Sigmoid colon (tissue), 4 donors: ENCODE measurements around the gene MTMR3.

Source experiments
- CTCF ChIP-seq, 4 experiments: fragments of 450-650 bp in 3 of 4; fragments of 200-600 bp in 1 of 4; IDR thresholded peaks; one replicate each; pipeline ENCODE4 v1.5.1; 2016 to 2019; ENCODE audit warnings: antibody characterized with exemption in 4 of 4, mild to moderate bottlenecking in 3 of 4, moderate library complexity in 2 of 4
- EP300 ChIP-seq, 4 donors: sonication (generic); formaldehyde crosslinking; IDR thresholded peaks; one replicate each; pipeline ENCODE4 v1.6.1; 2017; ENCODE audit warnings: antibody characterized with exemption in 4 of 4
- POLR2A ChIP-seq, 2 donors: fragments of 450-650 bp; IDR thresholded peaks; one replicate each; pipeline ENCODE4 v1.6.1; 2016; ENCODE audit warnings: antibody characterized with exemption in 2 of 2, mild to moderate bottlenecking in 2 of 2, moderate library complexity in 2 of 2
- POLR2AphosphoS5 ChIP-seq, 4 donors: sonication (generic); formaldehyde crosslinking; IDR thresholded peaks; one replicate each; pipeline ENCODE4 v1.6.1; 2017; ENCODE audit warnings: antibody characterized with exemption in 4 of 4

GRCh38 chr22:29987137-29987536 is 104.2 kb downstream of the MTMR3 start:
- TF ChIP-seq CTCF (IDR thresholded peaks at IDR 0.05) (no peak), POLR2A (IDR thresholded peaks at IDR 0.05) (no peak), EP300 (IDR thresholded peaks at IDR 0.05) (no peak), POLR2AphosphoS5 (IDR thresholded peaks at IDR 0.05) (no peak)
